Ascending aorta (tissue), 2 donors: ENCODE results near the gene OR51I1. TPM values are rescaled to one million over a fixed set of nuclear protein-coding genes. Genes with fewer than 3 reads are reported as not detected.
A peak's percentile ranks its signal among the peaks of the same experiment; 100 is the strongest.

Experiments
- DNase-seq, 2 donors: peaks; one replicate each; pipeline ENCODE4 v3.0.0-alpha.2; 2019; ENCODE audit warnings: low spot score in 2 of 2
- H3K27ac ChIP-seq, 2 donors: fragments of 200-600 bp; sonication (generic); one replicate each; pipeline ENCODE4 v1.5.1; 2016 to 2017; ENCODE audit warnings: mild to moderate bottlenecking in 1 of 2
- H3K27me3 ChIP-seq: fragments of 200-600 bp; sonication (generic); one replicate; pipeline ENCODE4 v1.5.1; 2017
- H3K36me3 ChIP-seq, 2 donors: fragments of 200-600 bp; sonication (generic); one replicate each; pipeline ENCODE4 v1.5.1; 2016
- H3K4me1 ChIP-seq, 2 donors: fragments of 200-600 bp; sonication (generic); one replicate each; pipeline ENCODE4 v1.5.1; 2016 to 2017; ENCODE audit warnings: mild to moderate bottlenecking in 1 of 2
- H3K4me3 ChIP-seq, 2 donors: fragments of 200-600 bp; sonication (generic); one replicate each; pipeline ENCODE4 v1.5.1; 2016 to 2017; ENCODE audit warnings: mild to moderate bottlenecking in 1 of 2
- H3K9me3 ChIP-seq, 2 donors: fragments of 200-600 bp; sonication (generic); one replicate each; pipeline ENCODE4 v1.5.1; 2016
- CTCF ChIP-seq, 3 experiments: fragments of 200-600 bp in 2 of 3; fragments of 450-650 bp in 1 of 3; sonication (generic) in 2 of 3; IDR thresholded peaks; one replicate each; pipeline ENCODE4 v1.5.1; 2016 to 2019; ENCODE audit warnings: antibody characterized with exemption in 3 of 3, mild to moderate bottlenecking in 1 of 3, moderate library complexity in 1 of 3
- intact Hi-C: fragments of 100-400 bp; cut with DNase I; formaldehyde crosslinking; loops from one replicate; pipeline ENCODE4 v1.15.1; 2023
- total RNA-seq: library from RNA; depleted of rRNA; stranded (reverse); fragments of >200 nt; gene quantifications from one replicate; pipeline ENCODE4 v1.1.0, GENCODE V29; 2016

Gene OR51I1
- total RNA-seq, 1 donor from 2014 or later: not detected

GRCh38 chr11:5486003-5486402 lies 44.7 kb upstream of the OR51I1 start:
- H3K36me3 ChIP-seq: no peaks in the 10 kb centered on the region
- H3K4me3 ChIP-seq: no peak overlapping the region
- no peak for TF ChIP-seq CTCF (IDR thresholded peaks at IDR 0.05)
- H3K4me1 ChIP-seq: no peaks in the 10 kb centered on the region
- H3K27ac ChIP-seq: no peak overlapping the region
- DNase-seq: no peak
- intact Hi-C loops: no loop called here
- H3K27me3 ChIP-seq: no peaks in the 10 kb centered on the region
- H3K9me3 ChIP-seq: no peaks in the 10 kb centered on the region

- Histone ChIP-seq H3K27ac (no peak overlapping the region), H3K4me3 (no peak overlapping the region), H3K4me1 (no peaks in the 10 kb centered on the region), H3K9me3 (no peaks in the 10 kb centered on the region), H3K36me3 (no peaks in the 10 kb centered on the region), H3K27me3 (no peaks in the 10 kb centered on the region)
- TF ChIP-seq CTCF (IDR thresholded peaks at IDR 0.05): peak; percentile 39 to 63 (median 59)
- no peak for DNase-seq
- intact Hi-C loops: loop anchor here (1.0 kb wide), 1 partner anchor 332 kb away; the partner anchor contains the start of gene OR52N2
These were observed 35.0 kb upstream of the OR51I1 start for GRCh38 chr11:5476186-5476819.

DNA sequence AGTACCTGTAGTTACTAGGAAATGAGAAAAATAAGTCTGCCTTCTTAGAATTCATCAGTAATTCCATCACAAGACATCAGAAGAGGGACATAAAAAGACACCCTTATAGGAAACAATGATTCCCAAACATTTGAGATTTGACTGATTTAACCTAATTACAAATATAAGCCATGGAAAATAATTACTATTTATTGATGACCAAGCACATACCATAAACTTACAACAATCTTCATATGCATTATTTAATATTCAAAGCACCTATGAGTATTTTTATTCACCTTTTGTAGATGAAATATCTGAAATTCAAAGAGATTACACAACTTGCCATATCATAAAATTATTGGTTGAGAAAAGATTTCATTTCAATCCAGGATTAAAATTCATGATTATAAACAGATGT lies 32.6 kb upstream of the OR51I1 start:
- DNase-seq: no peak
- intact Hi-C loops: no loop called here
- Histone ChIP-seq H3K36me3 (no peaks in the 10 kb centered on the region), H3K27me3 (no peaks in the 10 kb centered on the region), H3K4me3 (no peak overlapping the region), H3K9me3 (no peaks in the 10 kb centered on the region), H3K27ac (no peak overlapping the region), H3K4me1 (no peaks in the 10 kb centered on the region)
- TF ChIP-seq CTCF (IDR thresholded peaks at IDR 0.05): no peak

- no peak overlapping the region for H3K27ac ChIP-seq
- H3K27me3 ChIP-seq: no peaks in the 10 kb centered on the region
- no peaks in the 10 kb centered on the region for H3K36me3 ChIP-seq
- H3K4me3 ChIP-seq: no peak overlapping the region
- intact Hi-C loops: no loop called here
- no peak for TF ChIP-seq CTCF (IDR thresholded peaks at IDR 0.05)
- H3K4me1 ChIP-seq: no peaks in the 10 kb centered on the region
- no peaks in the 10 kb centered on the region for H3K9me3 ChIP-seq
- DNase-seq: no peak
These were observed 26.2 kb upstream of the OR51I1 start for GRCh38 chr11:5467527-5467926.

DNA sequence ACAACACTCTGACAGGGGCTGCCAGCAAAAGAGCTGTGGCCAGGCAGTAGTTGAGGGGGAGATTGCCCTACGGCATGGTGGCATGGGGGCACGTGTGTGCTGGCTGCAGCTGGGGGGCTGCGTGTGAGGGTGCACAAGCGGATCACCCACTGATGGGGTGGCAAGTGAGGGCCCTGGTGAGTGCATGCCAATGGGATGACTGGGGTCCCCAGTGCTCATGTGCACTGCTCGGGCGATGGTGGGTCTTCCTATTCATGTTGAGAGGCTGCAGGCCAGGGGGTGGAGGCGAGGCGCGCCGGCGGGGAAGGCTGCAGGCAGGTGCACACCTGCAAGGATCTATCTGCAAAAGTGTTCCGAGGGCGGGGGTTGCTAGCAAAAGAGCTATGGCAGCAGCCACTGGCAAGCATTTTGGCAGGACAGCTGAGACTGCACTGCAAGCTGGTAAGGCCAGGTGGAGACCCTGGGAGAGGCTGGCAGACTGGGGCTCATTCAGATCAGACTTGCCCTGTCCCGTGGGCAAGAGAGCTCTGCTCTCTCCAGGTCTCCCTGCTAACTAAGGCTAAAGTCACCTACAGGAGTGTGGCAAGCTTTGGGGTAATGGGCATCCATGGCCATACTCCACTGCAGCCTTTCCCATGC lies 19.8 kb upstream of the OR51I1 start:
- DNase-seq: no peak
- H3K4me3 ChIP-seq: no peak overlapping the region
- intact Hi-C loops: no loop called here
- no peaks in the 10 kb centered on the region for H3K27me3 ChIP-seq
- H3K36me3 ChIP-seq: no peaks in the 10 kb centered on the region
- no peaks in the 10 kb centered on the region for H3K4me1 ChIP-seq
- no peak for TF ChIP-seq CTCF (IDR thresholded peaks at IDR 0.05)
- no peak overlapping the region for H3K27ac ChIP-seq
- no peaks in the 10 kb centered on the region for H3K9me3 ChIP-seq
